Sigmoid colon (tissue), 7 donors: ENCODE results near the gene CDC25B. TPM values are rescaled to one million over a fixed set of nuclear protein-coding genes. Genes with fewer than 3 reads are reported as not detected.
A peak's percentile ranks its signal among the peaks of the same experiment; 100 is the strongest.

Experiments used
- DNase-seq: peaks from one replicate; pipeline ENCODE4 v3.0.0-alpha.2; 2019
- H3K27ac ChIP-seq, 4 donors: fragments of 200-600 bp; sonication (generic); one replicate each; pipeline ENCODE4 v1.5.1; 2016 to 2019; ENCODE audit warnings: mild to moderate bottlenecking in 1 of 4
- H3K27me3 ChIP-seq, 3 donors: fragments of 200-600 bp; sonication (generic); one replicate each; pipeline ENCODE4 v1.5.1; 2019; ENCODE audit warnings: mild to moderate bottlenecking in 1 of 3
- H3K36me3 ChIP-seq, 4 donors: fragments of 200-600 bp; sonication (generic); one replicate each; pipeline ENCODE4 v1.5.1; 2016 to 2019
- H3K4me1 ChIP-seq, 4 donors: fragments of 200-600 bp; sonication (generic); one replicate each; pipeline ENCODE4 v1.5.1; 2017 to 2019
- H3K4me3 ChIP-seq, 4 donors: fragments of 200-600 bp; sonication (generic); one replicate each; pipeline ENCODE4 v1.5.1; 2017 to 2019; ENCODE audit warnings: mild to moderate bottlenecking in 2 of 4, moderate library complexity in 1 of 4
- H3K9me3 ChIP-seq, 4 donors: fragments of 200-600 bp in 3 of 4; sonication (generic) in 3 of 4; one replicate each; pipeline versions ENCODE4 v1.5.1 to v1.6.1; 2013 to 2019
- EP300 ChIP-seq, 4 donors: sonication (generic); formaldehyde crosslinking; IDR thresholded peaks; one replicate each; pipeline ENCODE4 v1.6.1; 2017; ENCODE audit warnings: antibody characterized with exemption in 4 of 4
- POLR2A ChIP-seq, 2 donors: fragments of 450-650 bp; IDR thresholded peaks; one replicate each; pipeline ENCODE4 v1.6.1; 2016; ENCODE audit warnings: antibody characterized with exemption in 2 of 2, mild to moderate bottlenecking in 2 of 2, moderate library complexity in 2 of 2
- POLR2AphosphoS5 ChIP-seq, 4 donors: sonication (generic); formaldehyde crosslinking; IDR thresholded peaks; one replicate each; pipeline ENCODE4 v1.6.1; 2017; ENCODE audit warnings: antibody characterized with exemption in 4 of 4
- WGBS, 2 donors: extraction: QIAGEN DNeasy Blood & Tissue Kit; methylation state at CpG; one replicate each; pipeline ENCODE4 v1.1.7; 2013; 5-methylcytosine and 5-hydroxymethylcytosine counted together
- intact Hi-C: fragments of 100-400 bp; cut with DNase I; formaldehyde crosslinking; loops from one replicate; pipeline ENCODE4 v1.15.1; 2023
- polyA plus RNA-seq, 3 donors: library from polyadenylated mRNA; stranded (reverse); fragments of 200-250 nt; gene quantifications; one replicate each; pipeline ENCODE4 v1.2.3, GENCODE V29; 2013
- total RNA-seq, 4 donors: library from RNA; depleted of rRNA; stranded (reverse); fragments of >200 nt; gene quantifications; one replicate each; pipeline ENCODE4 v1.1.0, GENCODE V29; 2016
- TF ChIP-seq, protein P1 (sequence below), 4 experiments: fragments of 450-650 bp in 3 of 4; fragments of 200-600 bp in 1 of 4; IDR thresholded peaks; one replicate each; pipeline ENCODE4 v1.5.1; 2016 to 2019; ENCODE audit warnings: antibody characterized with exemption in 4 of 4, mild to moderate bottlenecking in 3 of 4, moderate library complexity in 2 of 4
- donor health status: healthy with polysubstance abuse.
- donor health status: Bipolar disorder and iron deficiency.
- donor health status: healthy.

The CDC25B gene
- total and polyA plus RNA-seq, 7 donors, result 12.5 to 65.8 (median 21.8) TPM

GRCh38 chr20:3803289-3803688 is 7.2 kb downstream of the CDC25B start:
- Histone ChIP-seq H3K4me1 (peaks cover 0 to 59% (median 52%) of the 10 kb centered on the region in 4 donors), H3K4me3 (no peak overlapping the region), H3K36me3 (peaks cover 11 to 70% (median 47%) of the 10 kb centered on the region in 4 donors), H3K27ac (no peak overlapping the region), H3K9me3 (no peaks in the 10 kb centered on the region), H3K27me3 (no peaks in the 10 kb centered on the region)
- no peak for TF ChIP-seq EP300 (IDR thresholded peaks at IDR 0.05)
- TF ChIP-seq POLR2AphosphoS5 (IDR thresholded peaks at IDR 0.05), result no peak
- TF ChIP-seq, protein P1, sequence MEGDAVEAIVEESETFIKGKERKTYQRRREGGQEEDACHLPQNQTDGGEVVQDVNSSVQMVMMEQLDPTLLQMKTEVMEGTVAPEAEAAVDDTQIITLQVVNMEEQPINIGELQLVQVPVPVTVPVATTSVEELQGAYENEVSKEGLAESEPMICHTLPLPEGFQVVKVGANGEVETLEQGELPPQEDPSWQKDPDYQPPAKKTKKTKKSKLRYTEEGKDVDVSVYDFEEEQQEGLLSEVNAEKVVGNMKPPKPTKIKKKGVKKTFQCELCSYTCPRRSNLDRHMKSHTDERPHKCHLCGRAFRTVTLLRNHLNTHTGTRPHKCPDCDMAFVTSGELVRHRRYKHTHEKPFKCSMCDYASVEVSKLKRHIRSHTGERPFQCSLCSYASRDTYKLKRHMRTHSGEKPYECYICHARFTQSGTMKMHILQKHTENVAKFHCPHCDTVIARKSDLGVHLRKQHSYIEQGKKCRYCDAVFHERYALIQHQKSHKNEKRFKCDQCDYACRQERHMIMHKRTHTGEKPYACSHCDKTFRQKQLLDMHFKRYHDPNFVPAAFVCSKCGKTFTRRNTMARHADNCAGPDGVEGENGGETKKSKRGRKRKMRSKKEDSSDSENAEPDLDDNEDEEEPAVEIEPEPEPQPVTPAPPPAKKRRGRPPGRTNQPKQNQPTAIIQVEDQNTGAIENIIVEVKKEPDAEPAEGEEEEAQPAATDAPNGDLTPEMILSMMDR (IDR thresholded peaks at IDR 0.05), result no peak
- no peak for TF ChIP-seq POLR2A (IDR thresholded peaks at IDR 0.05)
- DNase-seq, result no peak
- 94 to 96% methylated on average over 14 of the region's 14 CpGs for WGBS, 2 donors
- intact Hi-C loops, result no loop called here

DNA sequence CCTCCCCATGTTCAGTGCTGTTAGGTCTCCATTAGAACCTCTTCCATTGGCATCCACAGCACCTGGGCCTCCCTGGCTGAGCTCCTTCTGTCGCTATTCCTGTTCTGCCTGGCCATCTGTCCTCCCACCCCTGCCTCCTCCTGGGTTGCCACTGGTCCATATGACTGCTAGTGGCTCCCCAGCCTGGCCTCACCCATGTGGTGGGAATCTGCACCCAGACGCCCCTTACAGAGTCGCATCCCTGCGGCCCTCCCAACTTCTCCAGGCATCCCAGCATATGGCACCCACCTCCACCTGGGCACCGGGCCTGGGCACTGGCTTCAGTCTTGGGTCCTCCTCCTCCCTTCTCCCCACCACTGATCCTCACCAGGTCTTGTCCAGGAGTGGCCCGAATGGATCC is 7.7 kb downstream of the CDC25B start:
- Histone ChIP-seq H3K4me3 (no peak overlapping the region), H3K9me3 (no peaks in the 10 kb centered on the region), H3K27me3 (no peaks in the 10 kb centered on the region), H3K36me3 (peaks cover 11 to 64% (median 44%) of the 10 kb centered on the region in 4 donors), H3K27ac (peak overlapping the region; percentile 95 to 99 (median 96)), H3K4me1 (peaks cover 0 to 58% (median 52%) of the 10 kb centered on the region in 4 donors)
- WGBS, 2 donors, result 88 to 97% methylated on average over 6 of the region's 6 CpGs
- DNase-seq, result no peak
- TF ChIP-seq POLR2AphosphoS5 (IDR thresholded peaks at IDR 0.05) (no peak), POLR2A (IDR thresholded peaks at IDR 0.05) (no peak), EP300 (IDR thresholded peaks at IDR 0.05) (no peak)
- TF ChIP-seq, protein P1 (IDR thresholded peaks at IDR 0.05), result no peak
- intact Hi-C loops, result no loop called here

GRCh38 chr20:3804254-3804751 is 8.2 kb downstream of the CDC25B start:
- 86 to 87% methylated on average over 11 of the region's 11 CpGs for WGBS, 2 donors
- intact Hi-C loops, result no loop called here
- Histone ChIP-seq H3K4me1 (peaks cover 0 to 55% (median 50%) of the 10 kb centered on the region in 4 donors), H3K9me3 (no peaks in the 10 kb centered on the region), H3K27ac (peak overlapping the region; percentile 95 to 99 (median 96)), H3K36me3 (peaks cover 11 to 61% (median 43%) of the 10 kb centered on the region in 4 donors), H3K4me3 (no peak overlapping the region), H3K27me3 (no peaks in the 10 kb centered on the region)
- no peak for TF ChIP-seq POLR2A (IDR thresholded peaks at IDR 0.05)
- no peak for TF ChIP-seq EP300 (IDR thresholded peaks at IDR 0.05)
- TF ChIP-seq POLR2AphosphoS5 (IDR thresholded peaks at IDR 0.05), result no peak
- TF ChIP-seq, protein P1 (IDR thresholded peaks at IDR 0.05), result no peak
- DNase-seq, result no peak

DNA sequence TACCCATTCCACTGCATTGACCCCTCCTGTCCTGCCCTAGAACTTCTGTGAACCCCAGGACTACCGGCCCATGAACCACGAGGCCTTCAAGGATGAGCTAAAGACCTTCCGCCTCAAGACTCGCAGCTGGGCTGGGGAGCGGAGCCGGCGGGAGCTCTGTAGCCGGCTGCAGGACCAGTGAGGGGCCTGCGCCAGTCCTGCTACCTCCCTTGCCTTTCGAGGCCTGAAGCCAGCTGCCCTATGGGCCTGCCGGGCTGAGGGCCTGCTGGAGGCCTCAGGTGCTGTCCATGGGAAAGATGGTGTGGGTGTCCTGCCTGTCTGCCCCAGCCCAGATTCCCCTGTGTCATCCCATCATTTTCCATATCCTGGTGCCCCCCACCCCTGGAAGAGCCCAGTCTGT is 8.7 kb downstream of the CDC25B start:
- WGBS, 2 donors, result 95% methylated on average over 11 of the region's 11 CpGs
- H3K9me3 ChIP-seq, result no peaks in the 10 kb centered on the region
- H3K27ac ChIP-seq, result peak overlapping the region; percentile 95 to 99 (median 96)
- H3K4me3 ChIP-seq, result no peak overlapping the region
- intact Hi-C loops, result loop anchor here (1.0 kb wide), 1 partner anchor 8 kb away; the partner anchor contains the start of gene CDC25B
- no peaks in the 10 kb centered on the region for H3K27me3 ChIP-seq
- DNase-seq, result no peak
- H3K4me1 ChIP-seq, result peaks cover 0 to 54% (median 48%) of the 10 kb centered on the region in 4 donors
- TF ChIP-seq POLR2AphosphoS5 (IDR thresholded peaks at IDR 0.05) (no peak), POLR2A (IDR thresholded peaks at IDR 0.05) (no peak), EP300 (IDR thresholded peaks at IDR 0.05) (no peak)
- TF ChIP-seq, protein P1 (IDR thresholded peaks at IDR 0.05), result no peak
- peaks cover 11 to 58% (median 43%) of the 10 kb centered on the region in 4 donors for H3K36me3 ChIP-seq
